Mesenchymal stem cell (in vitro differentiated cells and primary cell): Measurements from ENCODE around the gene C1QL3.

Experiments
- DNase-seq: peaks from one replicate; pipeline ENCODE4 v3.0.0-alpha.2; 2013
- H2AFZ ChIP-seq: one replicate; pipeline ENCODE4 v1.6.1; 2013; ENCODE audit warnings: low read depth, mild to moderate bottlenecking, control low read depth, inconsistent platforms, low read length, moderate library complexity
- H2AK5ac ChIP-seq: 2 replicates; pipeline ENCODE4 v1.6.1; 2013; ENCODE audit warnings: low read length, moderate library complexity, mild to moderate bottlenecking, inconsistent platforms; ENCODE audit not compliant: severe bottlenecking
- H2BK120ac ChIP-seq: one replicate; pipeline ENCODE4 v1.6.1; 2013; ENCODE audit warnings: low read depth, mild to moderate bottlenecking, inconsistent platforms, low read length, moderate library complexity
- H2BK12ac ChIP-seq, 2 experiments: one replicate each; pipeline ENCODE4 v1.6.1; 2013; ENCODE audit warnings: inconsistent platforms in 2 of 2, low read length in 2 of 2, mild to moderate bottlenecking in 2 of 2, moderate library complexity in 2 of 2, control low read depth in 1 of 2
- H2BK15ac ChIP-seq: one replicate; pipeline ENCODE4 v1.6.1; 2013; ENCODE audit warnings: mild to moderate bottlenecking, low read depth, inconsistent platforms; ENCODE audit not compliant: poor library complexity, severe bottlenecking
- H2BK5ac ChIP-seq: 2 replicates; pipeline ENCODE4 v1.6.1; 2013; ENCODE audit warnings: low read depth, mild to moderate bottlenecking, low read length, control low read depth, inconsistent platforms; ENCODE audit not compliant: poor library complexity, severe bottlenecking
- H3K14ac ChIP-seq, 2 experiments: one replicate each; pipeline ENCODE4 v1.6.1; 2013; ENCODE audit warnings: inconsistent platforms in 2 of 2, low read length in 2 of 2, control low read depth in 1 of 2, mild to moderate bottlenecking in 1 of 2, moderate library complexity in 1 of 2
- H3K18ac ChIP-seq, 2 experiments: one replicate each; pipeline ENCODE4 v1.6.1; 2013; ENCODE audit warnings: inconsistent platforms in 2 of 2, low read length in 2 of 2, control low read depth in 1 of 2, low read depth in 1 of 2, mild to moderate bottlenecking in 1 of 2
- H3K23ac ChIP-seq, 2 experiments: one replicate each; pipeline ENCODE4 v1.6.1; 2013; ENCODE audit warnings: inconsistent platforms in 2 of 2, low read length in 2 of 2, mild to moderate bottlenecking in 2 of 2, moderate library complexity in 2 of 2, control low read depth in 1 of 2
- H3K27ac ChIP-seq: 2 replicates; pipeline ENCODE4 v1.5.1; 2013; ENCODE audit warnings: mild to moderate bottlenecking, moderate library complexity, low read length, control low read depth, inconsistent platforms; ENCODE audit not compliant: poor library complexity, severe bottlenecking
- H3K27me3 ChIP-seq, 2 experiments: 2 replicates each; pipeline versions ENCODE4 v1.6.1 to v1.7.0; 2013; ENCODE audit warnings: low read length in 2 of 2, mild to moderate bottlenecking in 2 of 2, moderate library complexity in 2 of 2, control low read depth in 1 of 2, inconsistent platforms in 1 of 2; ENCODE audit not compliant: control insufficient read depth in 1 of 2, insufficient read depth in 1 of 2
- H3K36me3 ChIP-seq, 2 experiments: 2 replicates each; pipeline versions ENCODE4 v1.6.1 to v1.7.0; 2013; ENCODE audit warnings: low read length in 2 of 2, control low read depth in 1 of 2, inconsistent platforms in 1 of 2, low read depth in 1 of 2, mild to moderate bottlenecking in 1 of 2; ENCODE audit not compliant: insufficient read depth in 2 of 2, control insufficient read depth in 1 of 2
- H3K4ac ChIP-seq, 2 experiments: one replicate each; pipeline ENCODE4 v1.6.1; 2013; ENCODE audit warnings: inconsistent platforms in 2 of 2, low read length in 2 of 2, mild to moderate bottlenecking in 2 of 2, moderate library complexity in 2 of 2, control low read depth in 1 of 2, low read depth in 1 of 2
- H3K4me1 ChIP-seq: 2 replicates; pipeline ENCODE4 v1.6.1; 2013; ENCODE audit warnings: low read depth, low read length, control low read depth; ENCODE audit not compliant: control insufficient read depth, insufficient read depth
- H3K4me2 ChIP-seq: 2 replicates; pipeline ENCODE4 v1.6.1; 2013; ENCODE audit warnings: low read length, mild to moderate bottlenecking, inconsistent platforms; ENCODE audit not compliant: poor library complexity, severe bottlenecking
- H3K4me3 ChIP-seq, 2 experiments: 2 replicates each; pipeline versions ENCODE4 v1.5.1 to v1.7.0; 2013; ENCODE audit warnings: low read length in 2 of 2, mild to moderate bottlenecking in 2 of 2, control low read depth in 1 of 2, low read depth in 1 of 2; ENCODE audit not compliant: insufficient read depth in 1 of 2
- H3K79me1 ChIP-seq: replicated peaks from 2 replicates; pipeline ENCODE4 v1.6.1; 2013; ENCODE audit warnings: mild to moderate bottlenecking, control low read depth, low read length, inconsistent platforms; ENCODE audit not compliant: poor library complexity, severe bottlenecking
- H3K9ac ChIP-seq: 2 replicates; pipeline ENCODE4 v1.7.0; 2013; ENCODE audit warnings: mild to moderate bottlenecking, low read length, moderate library complexity
- H3K9me3 ChIP-seq: 2 replicates; pipeline ENCODE4 v1.7.0; 2013; ENCODE audit warnings: mild to moderate bottlenecking, low read length; ENCODE audit not compliant: control insufficient read depth
- H4K8ac ChIP-seq: one replicate; pipeline ENCODE4 v1.6.1; 2013; ENCODE audit warnings: inconsistent platforms, mild to moderate bottlenecking, low read length, moderate library complexity
- H4K91ac ChIP-seq: one replicate; pipeline ENCODE4 v1.6.1; 2013; ENCODE audit warnings: mild to moderate bottlenecking, low read length, inconsistent platforms
- WGBS: methylation state at CpG from one replicate; pipeline ENCODE4 v1.1.7; 2013; ENCODE audit warnings: mixed read lengths; 5-methylcytosine and 5-hydroxymethylcytosine counted together

Gene C1QL3

DNA sequence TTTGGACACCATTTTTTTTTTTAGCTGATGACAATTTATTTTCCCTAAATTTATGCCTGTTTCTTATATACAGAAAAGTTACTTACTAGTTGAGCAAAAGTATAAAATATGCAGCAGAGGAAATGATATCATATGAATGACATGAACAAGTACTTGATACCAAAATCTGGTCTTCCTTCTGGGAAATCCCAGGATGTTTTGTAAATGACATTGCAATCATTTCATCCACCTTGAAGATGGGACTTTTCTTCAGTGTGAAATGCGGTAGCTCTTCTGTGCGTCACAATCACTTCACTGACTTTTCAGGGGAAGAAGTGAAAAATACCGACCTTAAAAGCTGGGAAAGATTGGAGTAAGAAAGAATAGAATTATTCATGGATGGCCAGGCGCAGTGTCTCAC, 23.8 kb downstream of the C1QL3 start:
- no peak overlapping the region for H4K91ac ChIP-seq
- 91% methylated on average over 4 of the region's 4 CpGs for WGBS
- no peak overlapping the region for H2BK12ac ChIP-seq
- H2BK5ac ChIP-seq, result no peak overlapping the region
- H3K9me3 ChIP-seq, result no peaks in the 10 kb centered on the region
- H3K14ac ChIP-seq, result no peak overlapping the region
- H3K36me3 ChIP-seq, result no peaks in the 10 kb centered on the region
- no peak overlapping the region for H3K23ac ChIP-seq
- H3K27ac ChIP-seq, result no peak overlapping the region
- no peak overlapping the region for H3K4ac ChIP-seq
- H3K4me1 ChIP-seq, result no peaks in the 10 kb centered on the region
- no peak overlapping the region for H3K4me2 ChIP-seq
- no peak overlapping the region for H4K8ac ChIP-seq
- no peak for DNase-seq
- no peak overlapping the region for H3K18ac ChIP-seq
- no peak overlapping the region for H2BK15ac ChIP-seq
- no peak overlapping the region for H2AFZ ChIP-seq
- H3K4me3 ChIP-seq, result no peak overlapping the region
- no peaks in the 10 kb centered on the region for H3K79me1 ChIP-seq
- H3K9ac ChIP-seq, result no peak overlapping the region
- no peaks in the 10 kb centered on the region for H3K27me3 ChIP-seq
- no peak overlapping the region for H2BK120ac ChIP-seq
- H2AK5ac ChIP-seq, result no peak overlapping the region

- WGBS, result 90% methylated on average over 2 of the region's 10 CpGs
- Histone ChIP-seq H3K79me1 (no peaks in the 10 kb centered on the region), H3K4me2 (no peak overlapping the region)
These were observed 27.7 kb downstream of the C1QL3 start for GRCh38 chr10:16493884-16494536.

GRCh38 chr10:16491933-16492332, 29.7 kb downstream of the C1QL3 start:
- Histone ChIP-seq H3K79me1 (no peaks in the 10 kb centered on the region), H2BK5ac (no peak overlapping the region), H3K9ac (no peak overlapping the region), H2AFZ (no peak overlapping the region), H3K27ac (no peak overlapping the region), H3K4me3 (no peak overlapping the region), H4K8ac (no peak overlapping the region), H3K23ac (no peak overlapping the region), H2BK120ac (no peak overlapping the region), H3K4ac (no peak overlapping the region), H2AK5ac (no peak overlapping the region), H3K27me3 (no peaks in the 10 kb centered on the region), H3K18ac (no peak overlapping the region), H3K9me3 (no peaks in the 10 kb centered on the region), H3K4me1 (no peaks in the 10 kb centered on the region), H3K4me2 (no peak overlapping the region), H4K91ac (no peak overlapping the region), H2BK12ac (no peak overlapping the region), H2BK15ac (no peak overlapping the region), H3K14ac (no peak overlapping the region), H3K36me3 (peaks cover 0 to 6% of the 10 kb centered on the region in 2 experiments)
- no peak for DNase-seq
- WGBS, result 29% methylated on average over 2 of the region's 2 CpGs

More at GRCh38 chr10:16493884-16494536, 27.7 kb downstream of the C1QL3 start:
- H3K4ac ChIP-seq, result no peak overlapping the region
- no peak overlapping the region for H2BK120ac ChIP-seq
- peaks cover 0 to under 1% of the 10 kb centered on the region in 2 experiments for H3K36me3 ChIP-seq
- no peak overlapping the region for H2BK15ac ChIP-seq
- H2BK12ac ChIP-seq, result no peak overlapping the region
- H3K27ac ChIP-seq, result no peak overlapping the region
- no peak overlapping the region for H3K9ac ChIP-seq
- H3K18ac ChIP-seq, result no peak overlapping the region
- no peak overlapping the region for H3K14ac ChIP-seq
- no peak overlapping the region for H4K8ac ChIP-seq
- no peak overlapping the region for H4K91ac ChIP-seq
- no peaks in the 10 kb centered on the region for H3K27me3 ChIP-seq
- no peaks in the 10 kb centered on the region for H3K9me3 ChIP-seq
- H3K4me3 ChIP-seq, result no peak overlapping the region
- no peaks in the 10 kb centered on the region for H3K4me1 ChIP-seq
- H2BK5ac ChIP-seq, result no peak overlapping the region
- no peak overlapping the region for H2AFZ ChIP-seq
- no peak overlapping the region for H2AK5ac ChIP-seq
- H3K23ac ChIP-seq, result no peak overlapping the region
- DNase-seq, result no peak

DNA sequence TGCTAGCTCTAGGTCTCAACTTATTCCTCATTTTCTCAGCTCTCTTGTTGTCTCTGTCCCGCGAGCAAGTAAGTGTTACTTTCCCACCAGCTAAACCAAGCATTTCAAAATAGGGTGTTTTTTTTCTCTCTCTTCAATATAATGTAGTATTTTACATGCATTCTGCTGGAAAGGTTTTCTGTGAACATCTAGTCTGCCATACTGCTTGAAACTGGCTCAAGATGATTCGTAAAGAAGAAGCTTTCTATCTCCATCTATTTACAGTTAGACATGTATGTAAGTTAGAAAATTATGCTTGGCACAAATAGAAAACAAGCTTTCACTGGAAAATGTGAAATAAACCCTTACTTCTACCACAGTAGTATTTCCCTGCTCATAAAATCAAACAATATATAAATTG, 31.2 kb downstream of the C1QL3 start:
- Histone ChIP-seq H3K27ac (no peak overlapping the region), H3K23ac (no peak overlapping the region), H2BK12ac (no peak overlapping the region), H3K79me1 (no peaks in the 10 kb centered on the region), H3K14ac (no peak overlapping the region), H3K4me3 (no peak overlapping the region), H3K9me3 (no peaks in the 10 kb centered on the region), H3K36me3 (peaks cover 0 to 15% of the 10 kb centered on the region in 2 experiments), H3K4me2 (no peak overlapping the region), H3K9ac (no peak overlapping the region), H4K91ac (no peak overlapping the region), H2BK120ac (no peak overlapping the region), H4K8ac (no peak overlapping the region), H3K27me3 (no peaks in the 10 kb centered on the region), H2BK15ac (no peak overlapping the region), H2AK5ac (no peak overlapping the region), H2BK5ac (no peak overlapping the region), H2AFZ (no peak overlapping the region), H3K4me1 (no peaks in the 10 kb centered on the region), H3K4ac (no peak overlapping the region), H3K18ac (no peak overlapping the region)
- WGBS, result 86% methylated on average over 2 of the region's 3 CpGs
- no peak for DNase-seq
